Epithelial cell of proximal tubule (primary cell): ENCODE results near the gene AP3B1. TPM values are rescaled to one million over a fixed set of nuclear protein-coding genes. Genes with fewer than 3 reads are reported as not detected.

ENCODE experiments used
- DNase-seq: peaks from one replicate; pipeline ENCODE4 v3.0.0-alpha.2; 2011; ENCODE audit warnings: low read depth
- H3K4me3 ChIP-seq: 2 replicates; pipeline ENCODE4 v1.5.1; 2011; ENCODE audit warnings: low read depth, mild to moderate bottlenecking, low read length
- total RNA-seq: library from RNA; depleted of rRNA; stranded (reverse); fragments of >200 nt; gene quantifications from 2 replicates; pipeline ENCODE4 v1.2.3, GENCODE V29; 2015
- TF ChIP-seq, protein P1 (sequence below): conservative IDR thresholded peaks from 2 replicates; pipeline ENCODE4 v1.5.1; 2012; ENCODE audit warnings: low read depth, mild to moderate bottlenecking, low read length

AP3B1 gene
- total RNA-seq, 1 donor from 2014 or later = 47.1 TPM

DNA sequence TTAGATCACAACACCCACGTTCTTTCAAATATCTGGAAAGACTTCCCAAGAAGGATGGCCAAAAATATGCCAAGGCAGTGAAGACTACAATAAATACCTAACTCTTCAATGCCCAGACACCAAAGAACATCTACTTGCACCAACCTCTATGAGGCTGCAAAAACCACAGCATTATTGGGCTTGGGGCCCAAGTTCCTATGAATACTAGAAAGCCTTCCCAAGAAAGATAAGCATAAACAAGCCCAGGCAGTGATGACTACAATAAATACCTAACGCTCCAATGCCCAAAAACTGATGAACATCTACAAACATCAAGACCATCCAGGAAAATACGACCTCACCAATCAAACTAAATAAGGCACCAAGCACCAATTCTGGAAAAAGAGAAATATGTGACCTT, 41.3 kb downstream of the AP3B1 start:
- no peak for DNase-seq
- no peak overlapping the region for H3K4me3 ChIP-seq
- TF ChIP-seq, protein P1, sequence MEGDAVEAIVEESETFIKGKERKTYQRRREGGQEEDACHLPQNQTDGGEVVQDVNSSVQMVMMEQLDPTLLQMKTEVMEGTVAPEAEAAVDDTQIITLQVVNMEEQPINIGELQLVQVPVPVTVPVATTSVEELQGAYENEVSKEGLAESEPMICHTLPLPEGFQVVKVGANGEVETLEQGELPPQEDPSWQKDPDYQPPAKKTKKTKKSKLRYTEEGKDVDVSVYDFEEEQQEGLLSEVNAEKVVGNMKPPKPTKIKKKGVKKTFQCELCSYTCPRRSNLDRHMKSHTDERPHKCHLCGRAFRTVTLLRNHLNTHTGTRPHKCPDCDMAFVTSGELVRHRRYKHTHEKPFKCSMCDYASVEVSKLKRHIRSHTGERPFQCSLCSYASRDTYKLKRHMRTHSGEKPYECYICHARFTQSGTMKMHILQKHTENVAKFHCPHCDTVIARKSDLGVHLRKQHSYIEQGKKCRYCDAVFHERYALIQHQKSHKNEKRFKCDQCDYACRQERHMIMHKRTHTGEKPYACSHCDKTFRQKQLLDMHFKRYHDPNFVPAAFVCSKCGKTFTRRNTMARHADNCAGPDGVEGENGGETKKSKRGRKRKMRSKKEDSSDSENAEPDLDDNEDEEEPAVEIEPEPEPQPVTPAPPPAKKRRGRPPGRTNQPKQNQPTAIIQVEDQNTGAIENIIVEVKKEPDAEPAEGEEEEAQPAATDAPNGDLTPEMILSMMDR = no peak

DNA sequence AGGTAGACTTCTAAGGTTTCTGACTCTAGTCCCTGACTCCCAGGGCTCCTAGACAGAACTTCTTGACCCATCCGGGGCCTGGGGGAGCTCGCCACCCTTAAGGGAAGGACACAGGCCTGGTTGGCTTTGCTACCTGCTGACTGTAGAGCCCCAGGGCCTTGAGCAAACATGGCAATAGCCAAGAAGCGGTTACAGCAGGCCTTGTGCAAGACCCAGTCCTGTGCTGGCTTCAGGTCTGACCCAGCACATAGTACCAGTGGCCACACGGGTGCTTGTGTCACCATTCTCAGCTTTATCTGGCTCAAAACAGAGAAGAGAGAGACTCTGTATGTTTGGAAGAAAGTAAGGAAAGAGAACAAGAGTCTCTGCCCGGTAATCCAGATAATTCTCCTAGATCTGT, 41.8 kb downstream of the AP3B1 start:
- no peak for DNase-seq
- TF ChIP-seq, protein P1 = no peak
- H3K4me3 ChIP-seq = no peak overlapping the region

DNA sequence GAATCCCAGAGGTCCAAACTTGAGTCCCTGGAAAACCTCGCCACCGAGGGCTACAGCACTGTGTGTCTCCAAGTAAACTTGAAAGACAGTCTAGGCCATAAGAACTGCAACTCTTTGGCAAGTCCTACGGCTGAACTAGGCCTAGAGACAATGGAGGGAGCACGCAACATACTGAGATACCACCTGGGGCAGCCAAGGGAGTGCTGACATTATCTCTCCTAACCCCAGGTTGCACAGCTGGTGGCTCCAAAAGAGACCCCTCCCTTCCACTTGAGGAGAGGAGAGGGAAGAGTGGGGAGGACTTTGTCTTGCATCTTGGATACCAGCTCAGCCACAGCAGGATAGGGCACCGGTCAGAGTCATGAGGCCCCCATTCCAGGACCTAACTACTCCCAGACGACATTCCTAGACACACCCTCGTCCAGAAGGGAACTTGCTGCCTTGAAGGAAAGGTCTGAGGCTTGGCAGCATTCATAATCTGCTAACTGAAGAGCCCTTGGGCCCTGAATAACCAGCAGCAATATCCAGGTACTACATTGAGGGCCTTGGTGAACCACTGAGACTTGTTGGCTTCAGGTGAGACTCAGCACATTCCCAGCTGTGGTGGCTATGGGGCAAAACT, 42.7 kb downstream of the AP3B1 start:
- TF ChIP-seq, protein P1 = no peak
- no peak overlapping the region for H3K4me3 ChIP-seq

DNA sequence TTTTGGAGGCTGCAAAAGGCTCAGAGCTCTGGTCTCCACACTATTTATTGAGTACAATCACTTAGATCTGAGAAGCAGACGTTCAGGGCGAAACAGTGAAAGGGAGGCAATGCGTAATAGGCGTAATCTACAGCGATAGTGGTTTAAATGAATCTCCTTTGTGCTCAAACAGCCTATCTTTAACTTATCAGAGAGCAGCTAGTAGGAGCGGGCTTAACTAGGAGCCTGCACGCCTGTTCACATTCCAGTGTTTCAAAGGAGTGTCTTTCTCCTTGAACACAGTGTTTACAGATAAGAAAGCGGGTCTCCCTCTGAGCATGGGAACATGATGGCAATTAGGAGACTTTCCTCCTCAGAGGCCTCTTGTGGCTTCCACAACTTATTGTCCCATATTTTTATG, 49.4 kb downstream of the AP3B1 start:
- TF ChIP-seq, protein P1 = no peak
- H3K4me3 ChIP-seq = no peak overlapping the region
- no peak for DNase-seq

More for the DNA sequence above, 42.7 kb downstream of the AP3B1 start:
- DNase-seq = no peak

DNA sequence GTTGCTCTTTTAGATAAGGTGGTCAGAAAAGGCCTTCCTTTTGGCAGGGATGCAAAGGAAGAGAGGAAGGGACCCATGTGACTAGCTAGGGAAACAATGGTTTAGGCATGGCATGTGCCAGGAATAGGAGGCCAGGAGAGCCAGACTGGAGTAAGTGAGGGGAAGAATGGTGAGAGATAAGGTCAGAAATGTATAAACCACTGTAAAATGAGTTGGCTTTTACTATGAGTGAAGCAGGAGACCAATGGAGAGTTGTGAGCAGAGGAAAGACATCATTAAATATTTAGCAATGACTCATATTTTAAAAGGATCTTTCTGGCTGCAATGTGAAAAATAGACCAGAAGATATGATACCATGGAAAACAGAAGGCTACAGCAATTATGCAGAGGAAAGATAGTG, 50.9 kb downstream of the AP3B1 start:
- TF ChIP-seq, protein P1 = no peak
- no peak for DNase-seq
- no peak overlapping the region for H3K4me3 ChIP-seq

DNA sequence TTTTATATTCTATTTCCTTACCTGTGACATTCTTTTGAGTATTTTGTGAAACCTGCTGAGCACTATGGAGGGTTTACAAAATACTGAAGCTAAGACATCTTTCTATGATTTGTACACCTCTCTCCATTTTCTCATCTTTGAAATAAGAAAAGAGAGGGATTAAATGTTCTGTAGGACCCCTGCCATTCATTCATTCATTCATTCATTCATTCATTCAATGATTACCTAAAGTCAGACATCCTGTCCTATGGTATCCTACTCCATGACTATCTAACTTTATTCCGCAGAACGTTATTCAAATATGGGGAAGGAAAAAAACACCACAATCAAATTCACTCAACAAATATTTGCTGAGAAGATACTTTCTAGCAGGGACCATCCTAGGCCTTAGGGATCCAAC, 51.4 kb downstream of the AP3B1 start:
- DNase-seq = no peak
- no peak overlapping the region for H3K4me3 ChIP-seq
- TF ChIP-seq, protein P1 = no peak

DNA sequence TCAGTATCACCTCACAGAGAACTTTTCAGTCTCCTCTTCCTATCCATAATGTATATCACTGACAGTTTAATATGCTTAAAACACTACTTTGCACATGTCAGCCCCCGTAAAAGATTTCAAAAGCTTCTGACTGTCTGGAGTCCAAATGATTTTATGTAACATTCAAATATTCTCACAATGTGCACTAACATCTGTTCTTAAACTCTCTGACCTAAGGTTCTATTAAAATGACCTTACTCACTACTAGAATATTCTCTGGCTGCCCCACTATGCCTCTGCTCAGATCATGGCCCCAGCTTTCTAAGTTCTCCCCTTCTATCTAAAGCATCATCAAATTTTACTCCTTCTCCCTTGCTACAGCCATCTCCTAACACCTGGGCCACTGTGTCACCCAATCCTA, 52.5 kb downstream of the AP3B1 start:
- H3K4me3 ChIP-seq = no peak overlapping the region
- TF ChIP-seq, protein P1 = no peak
- no peak for DNase-seq
